Measurements from ENCODE around the gene PTPRF. TPM values are rescaled to one million over a fixed set of nuclear protein-coding genes. Genes with fewer than 3 reads are reported as not detected.
"Not testable (repeated sequence)": the region's sequence is repeated elsewhere in the genome, so short reads cannot be mapped to it uniquely, and the experiment has no call there.

The PTPRF gene
- polyA plus RNA-seq, 1 experiment = 97.0 TPM

DNA sequence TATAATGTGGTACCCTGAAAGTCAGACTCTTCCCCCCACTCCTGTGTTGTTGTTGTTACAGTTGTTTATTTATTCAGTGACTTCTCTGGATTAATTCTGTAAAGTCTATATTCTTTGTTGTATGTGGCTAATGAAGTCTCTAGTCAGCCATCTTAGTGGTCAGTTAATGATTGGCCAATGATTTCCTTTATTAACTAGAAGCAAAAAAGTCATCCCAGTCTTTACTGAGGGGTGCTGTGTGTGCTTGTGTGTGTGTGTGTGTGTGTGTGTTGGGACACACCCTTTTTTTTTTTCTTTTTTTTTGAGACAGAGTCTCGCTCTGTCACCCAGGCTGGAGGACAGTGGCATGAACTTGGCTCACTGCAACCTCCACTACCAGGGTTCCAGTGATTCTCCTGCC lies 39.6 kb upstream of the PTPRF start:
- DNase-seq (ENCODE audit: low read depth) = no peak
- Histone ChIP-seq H3K36me3 (ENCODE audit: control insufficient read depth, insufficient read depth, low read length) (no peaks in the 10 kb centered on the region), H3K4me3 (ENCODE audit: low read depth, low read length) (no peak overlapping the region), H3K27me3 (ENCODE audit: control insufficient read depth, insufficient read depth, low read length) (no peaks in the 10 kb centered on the region)
- TF ChIP-seq, protein P1, sequence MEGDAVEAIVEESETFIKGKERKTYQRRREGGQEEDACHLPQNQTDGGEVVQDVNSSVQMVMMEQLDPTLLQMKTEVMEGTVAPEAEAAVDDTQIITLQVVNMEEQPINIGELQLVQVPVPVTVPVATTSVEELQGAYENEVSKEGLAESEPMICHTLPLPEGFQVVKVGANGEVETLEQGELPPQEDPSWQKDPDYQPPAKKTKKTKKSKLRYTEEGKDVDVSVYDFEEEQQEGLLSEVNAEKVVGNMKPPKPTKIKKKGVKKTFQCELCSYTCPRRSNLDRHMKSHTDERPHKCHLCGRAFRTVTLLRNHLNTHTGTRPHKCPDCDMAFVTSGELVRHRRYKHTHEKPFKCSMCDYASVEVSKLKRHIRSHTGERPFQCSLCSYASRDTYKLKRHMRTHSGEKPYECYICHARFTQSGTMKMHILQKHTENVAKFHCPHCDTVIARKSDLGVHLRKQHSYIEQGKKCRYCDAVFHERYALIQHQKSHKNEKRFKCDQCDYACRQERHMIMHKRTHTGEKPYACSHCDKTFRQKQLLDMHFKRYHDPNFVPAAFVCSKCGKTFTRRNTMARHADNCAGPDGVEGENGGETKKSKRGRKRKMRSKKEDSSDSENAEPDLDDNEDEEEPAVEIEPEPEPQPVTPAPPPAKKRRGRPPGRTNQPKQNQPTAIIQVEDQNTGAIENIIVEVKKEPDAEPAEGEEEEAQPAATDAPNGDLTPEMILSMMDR (IDR thresholded peaks at IDR 0.05; ENCODE audit: insufficient read depth, low read depth, low read length) = no peak
- CTCF ChIA-PET = interaction anchor here (0.7 kb wide), 1 partner anchor 8 kb away, joined by 4 read pairs; no protein-coding TSS in a partner anchor
- POLR2A ChIA-PET = no interaction called here

DNA sequence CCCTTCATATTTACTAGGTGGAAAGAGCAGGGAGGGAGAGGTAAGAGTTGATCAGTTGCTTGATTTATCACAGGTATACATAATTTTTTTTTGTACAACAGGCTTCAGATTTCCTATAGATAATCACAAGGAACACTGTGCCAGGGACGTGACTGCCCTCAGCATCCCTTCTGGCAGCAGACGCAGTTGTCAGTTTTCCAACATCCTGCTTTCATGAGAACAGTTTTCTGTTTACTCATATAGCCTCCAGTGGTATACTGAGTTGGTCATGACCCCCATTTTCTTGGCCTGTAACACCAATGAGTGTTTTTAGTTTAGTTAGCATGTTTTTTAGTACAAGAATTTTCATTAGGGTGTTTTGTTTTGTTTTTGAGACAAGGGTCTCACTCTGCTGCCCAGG lies 37.9 kb upstream of the PTPRF start:
- Histone ChIP-seq H3K4me3 (ENCODE audit: low read depth, low read length) (no peak overlapping the region), H3K36me3 (ENCODE audit: control insufficient read depth, insufficient read depth, low read length) (no peaks in the 10 kb centered on the region), H3K27me3 (ENCODE audit: control insufficient read depth, insufficient read depth, low read length) (no peaks in the 10 kb centered on the region)
- TF ChIP-seq, protein P1 (IDR thresholded peaks at IDR 0.05; ENCODE audit: insufficient read depth, low read depth, low read length) = no peak
- no peak for DNase-seq (ENCODE audit: low read depth)
- POLR2A ChIA-PET = no interaction called here
- CTCF ChIA-PET = interaction anchor here (0.6 to 0.9 kb wide), 3 partner anchors 10 to 1214 kb away, joined by 3 to 4 read pairs (median 3); no protein-coding TSS in a partner anchor

DNA sequence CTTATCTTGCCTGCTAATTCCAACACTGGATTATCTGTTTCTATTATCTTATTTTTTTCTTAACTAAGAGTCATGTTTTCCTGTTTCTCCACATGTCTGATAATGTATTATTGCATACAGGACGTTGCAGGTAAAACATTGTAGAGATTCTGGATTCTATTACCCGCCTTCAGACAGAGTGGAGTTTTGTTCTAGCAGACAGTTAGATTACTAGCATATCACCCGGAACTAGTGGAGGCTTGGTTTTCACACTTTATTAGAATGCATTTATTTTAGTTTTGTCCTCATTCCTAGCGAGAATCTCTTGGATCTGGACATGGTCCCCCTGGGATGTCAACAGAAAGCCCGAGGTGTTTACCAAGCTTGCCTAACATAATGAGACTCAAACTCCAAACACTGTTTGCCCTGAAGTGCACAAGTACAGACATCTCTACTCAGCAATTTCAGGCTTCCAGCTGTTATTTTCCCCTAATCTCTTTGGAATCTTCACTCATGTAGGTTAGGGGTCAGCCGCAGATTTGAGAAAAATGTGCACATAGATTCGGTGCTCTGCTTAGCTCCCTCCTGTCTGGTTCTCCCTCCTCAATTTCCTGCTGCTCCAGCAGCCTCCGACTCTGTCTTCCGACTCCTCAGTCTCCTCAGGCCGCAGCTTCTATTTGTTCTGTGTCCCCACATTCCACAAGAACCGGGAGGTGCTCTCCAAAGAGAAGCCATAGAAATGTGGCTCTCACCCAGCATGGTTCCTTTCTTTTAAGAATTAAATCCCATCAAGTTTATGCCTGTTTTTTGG lies 36.8 kb upstream of the PTPRF start:
- TF ChIP-seq, protein P1 (IDR thresholded peaks at IDR 0.05; ENCODE audit: insufficient read depth, low read depth, low read length) = no peak
- Histone ChIP-seq H3K4me3 (ENCODE audit: low read depth, low read length) (no peak overlapping the region), H3K27me3 (ENCODE audit: control insufficient read depth, insufficient read depth, low read length) (no peaks in the 10 kb centered on the region), H3K36me3 (ENCODE audit: control insufficient read depth, insufficient read depth, low read length) (no peaks in the 10 kb centered on the region)
- no peak for DNase-seq (ENCODE audit: low read depth)
- POLR2A ChIA-PET = no interaction called here
- CTCF ChIA-PET = interaction anchor here (0.6 to 0.7 kb wide), 2 partner anchors 25 to 35 kb away, joined by 3 read pairs; no protein-coding TSS in a partner anchor

DNA sequence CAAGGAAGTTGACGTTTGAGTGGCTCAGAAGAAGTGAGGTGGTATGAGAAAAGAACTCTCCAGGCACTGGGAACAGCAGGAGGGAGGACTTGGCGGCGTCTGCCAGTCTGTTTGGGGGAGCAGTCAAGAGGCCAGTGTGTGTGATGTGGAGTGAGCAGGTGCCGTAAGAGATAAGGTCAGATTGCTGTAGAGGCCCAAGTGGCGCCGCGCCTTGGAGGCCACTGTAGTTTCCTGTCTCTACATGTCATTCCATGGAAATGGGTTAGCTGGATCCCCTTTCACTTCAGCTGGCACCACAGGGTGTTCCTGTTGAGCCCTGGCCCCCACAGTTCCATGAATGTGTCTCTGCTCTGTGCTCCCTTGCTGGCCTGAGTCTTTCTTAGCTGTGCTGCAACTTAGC lies 35.5 kb upstream of the PTPRF start:
- no peaks in the 10 kb centered on the region for H3K36me3 ChIP-seq (ENCODE audit: control insufficient read depth, insufficient read depth, low read length)
- ChIA-PET CTCF (no interaction called here), POLR2A (no interaction called here)
- H3K27me3 ChIP-seq (ENCODE audit: control insufficient read depth, insufficient read depth, low read length) = no peaks in the 10 kb centered on the region
- TF ChIP-seq, protein P1 (IDR thresholded peaks at IDR 0.05; ENCODE audit: insufficient read depth, low read depth, low read length) = no peak
- no peak overlapping the region for H3K4me3 ChIP-seq (ENCODE audit: low read depth, low read length)
- DNase-seq (ENCODE audit: low read depth) = no peak

DNA sequence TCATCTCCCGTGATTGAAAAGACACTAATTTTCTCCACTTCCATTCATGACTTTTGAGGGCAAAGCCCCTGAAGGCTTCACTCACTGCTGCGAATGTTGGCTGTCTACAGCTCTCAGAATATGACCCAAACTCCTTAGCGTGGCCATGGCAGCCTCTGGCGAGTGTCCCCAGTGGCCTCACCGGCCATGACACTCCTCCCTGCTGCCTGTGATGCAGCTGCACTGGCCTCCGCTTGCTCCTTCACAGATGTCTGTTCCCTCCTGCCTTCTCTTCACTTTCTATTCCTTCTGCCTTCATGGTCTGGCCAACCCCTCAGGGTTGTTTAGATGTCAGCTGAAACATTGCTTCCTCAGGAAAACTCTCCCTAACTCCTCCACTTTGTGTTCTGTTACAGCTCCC lies 30.8 kb upstream of the PTPRF start:
- POLR2A ChIA-PET = no interaction called here

DNA sequence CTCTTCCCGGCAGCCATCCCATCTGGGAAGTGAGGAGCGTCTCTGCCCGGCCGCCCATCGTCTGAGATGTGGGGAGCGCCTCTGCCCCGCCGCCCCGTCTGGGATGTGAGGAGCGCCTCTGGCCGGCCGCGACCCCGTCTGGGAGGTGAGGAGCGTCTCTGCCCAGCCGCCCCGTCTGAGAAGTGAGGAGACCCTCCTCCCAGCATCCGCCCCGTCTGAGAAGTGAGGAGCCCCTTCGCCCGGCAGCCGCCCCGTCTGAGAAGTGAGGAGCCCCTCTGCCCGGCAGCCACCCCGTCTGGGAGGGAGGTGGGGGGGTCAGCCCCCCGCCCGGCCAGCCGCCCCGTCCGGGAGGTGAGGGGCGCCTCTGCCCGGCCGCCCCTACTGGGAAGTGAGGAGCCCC lies 28.9 kb upstream of the PTPRF start:
- CTCF ChIA-PET; H3K27me3 ChIP-seq (ENCODE audit: control insufficient read depth, insufficient read depth, low read length); POLR2A ChIA-PET; H3K4me3 ChIP-seq (ENCODE audit: low read depth, low read length); DNase-seq (ENCODE audit: low read depth); H3K36me3 ChIP-seq (ENCODE audit: control insufficient read depth, insufficient read depth, low read length): not testable (repeated sequence)

More for the DNA sequence above, 30.8 kb upstream of the PTPRF start:
- CTCF ChIA-PET = interaction anchor here (0.8 to 1.3 kb wide), 4 partner anchors 10 to 23 kb away, joined by 3 to 4 read pairs (median 4); no protein-coding TSS in a partner anchor
- Histone ChIP-seq H3K4me3 (ENCODE audit: low read depth, low read length) (no peak overlapping the region), H3K36me3 (ENCODE audit: control insufficient read depth, insufficient read depth, low read length) (no peaks in the 10 kb centered on the region), H3K27me3 (ENCODE audit: control insufficient read depth, insufficient read depth, low read length) (no peaks in the 10 kb centered on the region)
- TF ChIP-seq, protein P1 (IDR thresholded peaks at IDR 0.05; ENCODE audit: insufficient read depth, low read depth, low read length) = 0 out of 2 replicates have a peak, but pooled peaks have one; percentile 19
- no peak for DNase-seq (ENCODE audit: low read depth)

Measured in BJ (cell line).